ENCODE measurements around the gene NMT2.

NMT2 gene

DNA sequence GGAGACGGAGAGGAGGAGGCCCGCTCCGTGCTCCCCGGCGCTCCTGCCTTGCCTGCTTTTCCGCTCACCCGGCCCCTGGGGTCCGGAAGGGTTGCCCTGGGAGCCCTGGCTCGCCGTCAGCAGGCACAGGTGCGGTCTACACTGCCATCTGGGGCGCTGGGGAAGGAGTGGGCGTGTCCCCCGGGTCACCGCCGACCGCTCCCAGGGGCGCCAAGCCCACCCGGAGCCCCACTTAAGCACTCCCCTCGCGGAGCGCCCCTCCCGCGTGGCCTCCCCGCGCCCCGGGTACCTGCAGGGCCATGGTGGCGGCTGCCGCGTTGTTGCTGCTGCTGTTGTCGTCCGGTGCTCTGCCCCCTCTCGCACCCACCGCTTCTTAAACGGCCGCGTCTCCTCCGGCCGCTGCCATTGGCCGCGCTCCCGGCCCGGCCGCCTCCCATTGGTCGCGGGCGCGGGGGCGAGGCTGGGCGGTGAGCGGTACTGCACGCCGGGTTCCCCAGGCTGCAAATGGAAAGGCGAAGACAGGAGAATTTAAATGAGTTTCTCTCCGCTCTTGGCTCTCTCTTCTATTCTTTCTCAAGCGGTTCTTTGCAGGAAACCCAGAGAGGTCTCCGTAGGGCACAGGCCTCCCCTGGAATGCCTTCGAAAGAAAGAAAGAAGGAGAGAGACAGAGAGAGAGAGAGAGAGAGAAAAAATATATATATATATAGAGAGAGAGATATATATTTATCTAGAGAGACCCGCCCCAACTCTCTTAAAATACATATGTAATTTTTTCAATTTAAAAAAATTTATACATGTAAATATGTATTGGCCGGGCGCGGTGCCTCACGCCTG, 79.8 kb downstream of the NMT2 start, which contains the start of gene ACBD7:
ACBD7 (minus strand) TSS at position 349 of the 834 bp plus-strand sequence; CDS start at position 301, 48 bp downstream.
- DNase-seq, result no peak

DNA sequence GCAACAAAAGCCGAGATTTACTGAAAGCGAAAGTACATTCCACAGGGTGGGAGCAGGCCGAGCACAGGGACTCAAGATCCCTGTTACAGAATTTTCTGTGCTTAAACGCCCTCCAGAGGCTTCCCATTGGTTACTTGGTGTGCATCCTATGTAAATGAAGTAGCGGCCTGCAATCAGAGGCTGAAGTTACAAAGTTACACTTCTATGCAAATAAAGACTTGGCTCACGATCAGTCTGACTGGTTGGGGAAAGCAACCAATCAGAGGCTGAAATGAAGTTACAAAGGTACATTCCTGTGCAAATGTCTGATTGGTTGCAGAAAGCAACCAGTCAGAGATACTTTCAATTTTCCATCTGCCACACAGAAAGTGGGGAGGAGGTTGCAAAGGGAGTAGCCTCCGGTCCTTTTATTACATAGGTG, 84.0 kb downstream of the NMT2 start:
- no peak for DNase-seq

DNA sequence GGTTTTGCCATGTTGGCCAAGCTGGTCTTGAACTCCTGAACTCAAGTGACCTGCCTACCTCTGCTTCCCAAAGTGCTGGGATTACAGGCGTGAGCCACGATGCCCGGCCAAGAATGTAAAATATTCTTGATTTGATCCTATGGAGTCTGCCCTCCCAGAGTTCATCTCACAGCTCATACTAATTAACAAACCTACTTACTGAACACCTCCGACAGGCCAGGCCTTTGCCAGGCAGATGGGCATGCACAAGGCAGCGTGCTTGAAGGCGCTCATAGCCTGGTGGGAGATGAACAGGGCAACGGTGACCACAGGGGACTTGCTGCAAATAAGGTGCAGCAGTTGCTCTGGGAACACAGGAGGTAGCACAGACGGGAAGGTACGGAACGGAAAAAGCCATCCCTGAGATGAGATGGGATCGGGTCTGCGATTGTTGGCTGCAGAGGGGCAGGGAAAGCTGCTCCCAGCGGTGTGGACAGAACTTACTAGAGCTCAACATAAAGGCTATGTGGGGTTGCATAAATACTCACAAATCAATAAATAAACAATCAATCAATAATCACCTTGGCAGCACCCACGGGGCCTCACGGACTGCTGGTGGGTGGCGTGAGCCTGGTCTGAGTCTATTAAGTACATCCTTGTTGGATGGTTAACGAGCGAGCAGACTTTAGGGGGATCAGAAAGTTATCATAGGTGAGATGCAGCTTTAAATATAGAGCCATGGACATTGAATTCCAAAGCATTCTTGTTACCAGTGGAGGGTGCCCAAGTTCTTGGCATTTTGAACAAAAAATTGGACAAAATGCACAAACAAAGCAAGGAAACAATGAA, 84.6 kb downstream of the NMT2 start:
- no peak for DNase-seq

DNA sequence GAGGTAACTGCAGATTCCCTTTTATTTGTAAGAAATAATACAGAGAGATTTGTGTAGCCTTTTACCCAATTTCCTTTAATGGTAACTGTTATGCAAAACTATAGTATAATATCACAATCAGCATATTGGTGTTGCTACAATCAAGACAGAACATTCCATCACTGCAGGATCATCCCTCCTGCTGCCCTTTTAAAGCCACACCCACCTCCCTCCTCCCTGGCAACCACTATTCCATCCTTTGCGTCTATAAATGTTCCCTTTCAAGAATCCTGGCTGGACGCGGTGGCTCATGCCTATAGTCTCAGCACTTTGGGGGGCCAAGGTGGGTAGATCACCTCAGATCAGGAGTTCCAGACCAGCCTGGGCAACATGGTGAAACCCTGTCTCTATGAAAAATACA, 93.1 kb downstream of the NMT2 start:
- DNase-seq, result no peak

DNA sequence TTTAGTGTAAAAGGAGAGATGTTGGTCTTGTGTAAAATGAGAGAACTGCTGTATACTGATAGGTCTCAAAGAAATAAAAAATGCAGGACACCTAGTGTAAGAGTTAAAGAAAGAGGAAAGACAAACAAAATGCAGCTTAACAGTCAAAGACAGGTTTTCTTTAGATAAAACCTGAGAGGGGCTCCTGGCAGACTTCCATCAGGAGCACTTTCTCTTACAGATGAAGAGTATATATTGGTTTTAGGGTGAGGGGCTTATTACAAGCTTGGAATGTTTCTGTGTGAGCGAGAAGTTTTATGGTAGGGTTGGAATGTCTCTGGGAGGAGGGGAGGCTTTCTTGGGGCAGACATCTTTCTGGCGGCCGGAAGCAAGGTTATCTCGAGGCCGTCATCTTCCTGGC, 96.1 kb downstream of the NMT2 start:
- DNase-seq, result no peak

DNA sequence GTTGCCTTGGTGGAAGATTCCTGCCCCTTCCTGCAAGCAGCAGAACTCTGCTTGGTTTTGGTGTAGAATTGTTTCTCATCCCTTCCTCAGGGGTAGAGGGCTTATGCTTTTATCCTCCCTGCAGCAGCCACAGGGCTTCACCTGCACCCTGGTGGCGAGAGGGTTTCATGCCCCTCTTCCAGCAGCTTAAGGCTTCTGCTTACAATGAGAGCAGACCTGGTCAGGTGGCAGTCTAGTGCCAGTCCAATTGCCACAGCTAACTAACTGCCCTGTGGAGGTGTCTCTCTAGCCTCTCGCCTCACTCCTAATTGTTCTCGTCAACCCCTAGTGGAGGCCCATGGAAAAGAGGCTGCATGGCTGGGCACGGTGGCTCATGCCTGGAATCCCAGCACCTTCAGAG, 99.3 kb downstream of the NMT2 start:
- no peak for DNase-seq

DNA sequence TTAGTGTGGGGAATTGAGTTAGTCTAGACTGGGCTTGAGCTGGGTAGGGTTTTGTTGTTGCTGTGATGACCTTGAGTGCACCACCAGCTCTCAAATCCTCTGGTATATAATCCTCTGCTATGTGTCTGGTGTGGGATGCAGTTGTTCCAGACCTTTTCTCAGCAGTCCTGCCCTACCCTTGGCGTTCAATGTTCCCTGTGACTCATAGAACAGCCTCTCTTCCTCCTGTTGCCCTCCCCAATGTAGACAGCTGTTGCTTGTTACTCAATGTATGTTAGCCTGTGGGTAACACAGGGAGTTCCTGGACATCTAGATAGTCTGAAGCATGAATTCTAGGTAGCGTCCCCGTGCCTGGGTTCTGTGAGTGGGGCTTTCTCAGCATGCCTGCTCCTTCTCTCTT, 99.7 kb downstream of the NMT2 start:
- no peak for DNase-seq

DNA sequence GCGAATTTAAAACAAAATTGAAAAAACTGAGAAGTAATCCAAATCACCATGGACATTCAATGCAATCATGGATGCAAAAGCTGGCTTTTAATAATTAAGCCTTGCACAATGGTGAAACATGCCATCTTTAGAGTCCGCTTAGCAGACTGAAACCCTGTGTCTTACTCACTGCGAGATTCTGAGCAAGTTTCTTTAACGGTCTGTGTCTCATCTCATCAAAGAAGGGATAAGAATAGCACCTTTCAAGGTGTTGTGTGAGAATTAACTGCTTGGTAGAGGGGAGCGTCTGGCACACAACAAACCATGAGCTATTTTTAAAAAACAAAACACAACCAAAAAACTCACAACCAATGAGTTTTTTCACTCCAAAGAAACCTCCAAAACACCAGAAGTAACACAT, 101.3 kb downstream of the NMT2 start:
- DNase-seq, result no peak

DNA sequence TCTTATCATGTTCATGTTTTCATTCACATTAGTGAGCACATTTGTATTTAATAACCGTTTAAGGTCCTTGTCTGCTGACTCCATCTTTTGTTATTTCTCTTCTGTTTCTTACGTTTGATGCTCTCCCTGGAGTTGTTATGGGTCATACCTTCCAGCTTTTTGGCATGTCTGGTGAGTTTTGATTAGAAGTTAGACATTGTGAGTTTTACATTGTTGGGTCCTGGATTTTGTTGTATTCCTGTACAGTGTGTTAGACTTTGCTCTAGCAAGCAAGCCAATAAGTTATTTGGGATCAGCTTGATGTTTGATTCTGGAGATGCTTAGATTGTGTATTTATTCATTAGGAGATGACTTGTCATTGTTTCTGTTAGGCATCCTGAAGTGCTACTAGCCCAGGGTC, 107.9 kb downstream of the NMT2 start:
- DNase-seq, result no peak

DNA sequence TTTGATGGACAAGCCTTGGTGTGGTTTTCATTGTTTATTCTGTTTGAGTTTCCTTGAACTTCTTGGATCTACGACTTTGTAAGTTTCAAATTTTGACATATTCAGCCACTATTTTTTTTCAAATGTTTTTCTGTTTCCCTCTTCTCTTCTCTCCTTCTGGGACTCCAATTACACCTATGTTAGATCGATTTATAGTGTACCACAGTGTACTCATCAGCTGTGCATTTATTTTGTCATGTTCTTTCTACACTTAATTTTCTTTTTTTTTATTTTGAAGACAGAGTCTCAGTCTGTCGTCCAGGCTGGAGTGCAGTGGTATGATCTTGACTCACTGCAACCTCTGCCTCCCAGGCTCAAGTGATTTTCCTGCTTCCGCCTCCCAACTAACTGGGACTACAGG, 108.6 kb downstream of the NMT2 start:
- no peak for DNase-seq

DNA sequence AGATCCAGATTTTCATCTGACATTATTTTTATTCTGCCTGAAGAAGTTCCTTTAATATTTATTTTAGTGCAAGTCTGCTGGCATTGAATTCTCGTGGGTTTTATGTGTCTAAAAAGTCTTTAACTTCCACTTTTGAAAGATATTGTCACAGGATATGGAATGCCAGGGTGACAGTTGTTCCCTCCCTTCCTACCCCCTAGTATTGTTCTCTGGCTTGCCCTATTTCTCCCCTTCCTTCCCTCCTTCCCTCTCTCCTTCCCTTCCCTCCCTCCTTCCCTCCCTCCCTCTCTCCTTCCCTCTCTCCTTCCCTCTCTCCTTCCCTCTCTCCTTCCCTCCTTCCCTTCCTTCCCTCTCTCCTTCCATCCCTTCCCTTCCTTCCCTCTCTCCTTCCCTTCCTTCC, 109.8 kb downstream of the NMT2 start:
- DNase-seq, result no peak

All from NCI-H1694 (cell line).